A549 (cell line): ENCODE measurements around the gene RABGGTB. TPM values are rescaled to one million over a fixed set of nuclear protein-coding genes. Genes with fewer than 3 reads are reported as not detected.

Source experiments
- ATAC-seq, 2 experiments: fragments of 200-7000 bp in 1 of 2; fragments of >200 bp in 1 of 2; cut with Nextera tagmentation in 1 of 2; cut with Tn5 transposase in 1 of 2; 3 replicates each; pipeline versions ENCODE4 v1.8.0 to v1.9.1; 2018 to 2020; ENCODE audit warnings: mild to moderate bottlenecking in 1 of 2, moderate library complexity in 1 of 2
- CTCF ChIA-PET: fragments of 300-600 bp; sonication (Branson Sonifier 250); formaldehyde crosslinking; extraction: SDS; loops from one replicate; lab custom pipeline; 2021; ENCODE audit warnings: antibody characterized with exemption, inconsistent platforms; lab: Yijun Ruan, JAX
- POLR2A ChIA-PET: fragments of 350-600 bp; formaldehyde crosslinking; extraction: SDS; loops from one replicate; lab custom pipeline; 2021; ENCODE audit warnings: antibody characterized with exemption, inconsistent platforms; lab: Yijun Ruan, JAX
- DNase-seq, 2 experiments: peaks; one replicate each; pipeline versions ENCODE4 v3.0.0 to v3.0.0-alpha.2; 2011 to 2016; ENCODE audit warnings: low read depth in 1 of 2, low spot score in 1 of 2
- FAIRE-seq: peaks from 2 replicates; lab custom pipeline; 2011; peaks lifted over from hg19 to GRCh38; lab: Jason Lieb, UNC
- H3K27ac ChIP-seq, 2 experiments: fragments of >200 bp; sonication (Bioruptor Twin); formaldehyde crosslinking; 3 replicates each; pipeline ENCODE4 v1.5.1; 2016 to 2017
- H3K4me1 ChIP-seq: fragments of >200 bp; sonication (Bioruptor Twin); formaldehyde crosslinking; 3 replicates; pipeline ENCODE4 v1.6.1; 2016
- H3K4me2 ChIP-seq: fragments of >200 bp; sonication (Bioruptor Twin); formaldehyde crosslinking; 3 replicates; pipeline ENCODE4 v1.6.1; 2016
- H3K4me3 ChIP-seq: fragments of >200 bp; sonication (Bioruptor Twin); formaldehyde crosslinking; 3 replicates; pipeline ENCODE4 v1.5.1; 2016
- H3K9me3 ChIP-seq: fragments of >200 bp; sonication (Bioruptor Twin); formaldehyde crosslinking; 3 replicates; pipeline ENCODE4 v1.6.1; 2016
- CEBPB ChIP-seq, 2 experiments: fragments of >200 bp in 1 of 2; sonication (Bioruptor Twin) in 1 of 2; formaldehyde crosslinking in 1 of 2; IDR thresholded peaks; 2 replicates each; pipeline ENCODE4 v1.6.1; 2012 to 2016
- CTCF ChIP-seq: fragments of >200 bp; sonication (Bioruptor Twin); formaldehyde crosslinking; IDR thresholded peaks from 3 replicates; pipeline ENCODE4 v1.5.1; 2016
- EHMT2 ChIP-seq: fragments of 200-600 bp; sonication (generic); IDR thresholded peaks from 2 replicates; pipeline ENCODE4 v1.6.1; 2016; ENCODE audit warnings: antibody characterized with exemption, low read depth, mild to moderate bottlenecking, moderate library complexity
- ESRRA ChIP-seq: fragments of 150-350 bp; IDR thresholded peaks from 2 replicates; pipeline ENCODE4 v1.6.1; 2014; ENCODE audit warnings: mild to moderate bottlenecking, low read length, borderline replicate concordance
- FOXS1 ChIP-seq: fragments of 250-450 bp; sonication (Bioruptor Pico); IDR thresholded peaks from 2 replicates; pipeline ENCODE4 v1.5.0; 2020; ENCODE audit warnings: mild to moderate bottlenecking, moderate library complexity
- GATA3 ChIP-seq: IDR thresholded peaks from 2 replicates; pipeline ENCODE4 v1.6.1; 2012; ENCODE audit warnings: borderline replicate concordance
- HDAC2 ChIP-seq: fragments of 200-600 bp; sonication (generic); IDR thresholded peaks from 2 replicates; pipeline ENCODE4 v1.6.1; 2016
- JUN ChIP-seq, 2 experiments: fragments of >200 bp; sonication (Bioruptor Twin); formaldehyde crosslinking; IDR thresholded peaks; 2 replicates in 1 of 2; 3 replicates in 1 of 2; pipeline ENCODE4 v1.6.1; 2016 to 2017
- MAZ ChIP-seq: fragments of 150-350 bp; IDR thresholded peaks from 2 replicates; pipeline ENCODE4 v1.6.1; 2014; ENCODE audit warnings: antibody characterized with exemption, low read depth, low read length, borderline replicate concordance
- MYC ChIP-seq: IDR thresholded peaks from 2 replicates; pipeline ENCODE4 v1.6.1; 2012; ENCODE audit warnings: mild to moderate bottlenecking, inconsistent platforms, low read length, improper control_type of control experiment, borderline replicate concordance
- NFE2L2 ChIP-seq: fragments of 150-350 bp; conservative IDR thresholded peaks from 2 replicates; pipeline ENCODE4 v1.6.1; 2014; ENCODE audit warnings: low read length
- POLR2A ChIP-seq: IDR thresholded peaks from 2 replicates; pipeline ENCODE4 v1.6.1; 2012; ENCODE audit warnings: mild to moderate bottlenecking, low read length
- RAD21 ChIP-seq, 2 experiments: fragments of >200 bp in 1 of 2; sonication (Bioruptor Twin) in 1 of 2; formaldehyde crosslinking in 1 of 2; IDR thresholded peaks in 1 of 2; conservative IDR thresholded peaks in 1 of 2; 2 replicates in 1 of 2; 3 replicates in 1 of 2; pipeline ENCODE4 v1.6.1; 2012 to 2018; ENCODE audit warnings: inconsistent platforms in 1 of 2
- RNF2 ChIP-seq: fragments of 200-600 bp; sonication (generic); IDR thresholded peaks from 2 replicates; pipeline ENCODE4 v1.6.1; 2016; ENCODE audit warnings: low read depth, mild to moderate bottlenecking, antibody characterized with exemption, moderate library complexity, borderline replicate concordance
- TP53 ChIP-seq: fragments of 250-450 bp; sonication (Bioruptor Pico); IDR thresholded peaks from 2 replicates; pipeline ENCODE4 v1.5.0; 2021; ENCODE audit warnings: mild to moderate bottlenecking, moderate library complexity
- ZFP36 ChIP-seq: fragments of 450-650 bp; IDR thresholded peaks from 2 replicates; pipeline ENCODE4 v1.6.1; 2014; ENCODE audit warnings: borderline replicate concordance; ENCODE audit not compliant: partially characterized antibody
- polyA plus RNA-seq, 4 experiments: library from polyadenylated mRNA; depleted of rRNA in 3 of 4; stranded (reverse); fragments of >200 nt; fragmentation: RNase III in 1 of 4; extraction: RNeasy Plus Mini Kit Qiagen cat#74134 plus additional on column Dnase treatment in 1 of 4; gene quantifications; 2 replicates in 3 of 4; 3 replicates in 1 of 4; pipeline ENCODE4 v1.2.3, GENCODE V29; 2011 to 2017
- small RNA-seq, 6 experiments: library from RNA; depleted of rRNA; stranded (forward); fragments of <200 nt; gene quantifications; one replicate each; pipeline ENCODE3, GENCODE V24; 2012

Gene RABGGTB
- polyA plus RNA-seq, 2 of the 4 experiments (the other 2 are of a cell fraction) = 112 to 165 TPM

GRCh38 chr1:75841421-75841820, 55.4 kb downstream of the RABGGTB start:
- DNase-seq (no peak), FAIRE-seq (no peak), ATAC-seq (no peak)
- no peak for TF ChIP-seq RAD21 (conservative IDR thresholded peaks at IDR 0.05 in 1 of 2, IDR thresholded peaks at IDR 0.05 in 1 of 2)
- TF ChIP-seq MAZ = no peak
- no peak for TF ChIP-seq CTCF
- no peak for TF ChIP-seq RNF2
- TF ChIP-seq EHMT2 = no peak
- no peak for TF ChIP-seq MYC
- TF ChIP-seq JUN (IDR thresholded peaks at IDR 0.05) = no peak
- no peak for TF ChIP-seq ESRRA
- TF ChIP-seq TP53 (CRISPR knock-in tag) = no peak
- no peak for TF ChIP-seq HDAC2
- no peak for TF ChIP-seq GATA3
- no peak for TF ChIP-seq CEBPB (IDR thresholded peaks at IDR 0.05)
- no peak for TF ChIP-seq NFE2L2
- TF ChIP-seq POLR2A = no peak
- TF ChIP-seq ZFP36 = no peak
- no peak for TF ChIP-seq FOXS1
- Histone ChIP-seq H3K4me2 (no peak overlapping the region), H3K27ac (no peak overlapping the region), H3K9me3 (no peaks in the 10 kb centered on the region), H3K4me1 (no peaks in the 10 kb centered on the region), H3K4me3 (no peak overlapping the region)
- ChIA-PET POLR2A (no interaction called here), CTCF (no interaction called here)

Small RNA genes lying within 50 kb of the gene (small RNA-seq; reads per million reads assigned to genes)
- gene SNORD45A = 0 reads per million in 6 experiments
- 0 reads per million in 6 experiments for gene SNORD45B
- 0 reads per million in 6 experiments for gene SNORD45C

Other genes with a start within 250 kb of the RABGGTB start
- gene SLC44A5, start 175.1 kb upstream of the RABGGTB start, polyA plus RNA-seq (2011; rRNA removed) = 1.5 and 1.6 TPM in 2 replicates
- gene SLC44A5, start 175.1 kb upstream of the RABGGTB start, polyA plus RNA-seq (2017; fragmentation: RNase III; extraction: RNeasy Plus Mini Kit Qiagen cat#74134 plus additional on column Dnase treatment) = 0.10 to 0.16 TPM (median 0.14 TPM) in 3 replicates
- 30.4 and 45.1 TPM in 2 replicates for gene ACADM, start 61.5 kb upstream of the RABGGTB start, polyA plus RNA-seq (2011; rRNA removed)
- 42.2 to 45.4 TPM (median 42.9 TPM) in 3 replicates for gene ACADM, start 61.5 kb upstream of the RABGGTB start, polyA plus RNA-seq (2017; fragmentation: RNase III; extraction: RNeasy Plus Mini Kit Qiagen cat#74134 plus additional on column Dnase treatment)
- gene MSH4, start 10.6 kb downstream of the RABGGTB start, polyA plus RNA-seq (2011; rRNA removed) = 0.05 TPM in 1 of 2 replicates, not detected in the other
- gene MSH4, start 10.6 kb downstream of the RABGGTB start, polyA plus RNA-seq (2017; fragmentation: RNase III; extraction: RNeasy Plus Mini Kit Qiagen cat#74134 plus additional on column Dnase treatment) = 0.03 TPM in 1 of 3 replicates, not detected in the others
- gene ASB17, start 146.1 kb downstream of the RABGGTB start, polyA plus RNA-seq (2011; rRNA removed) = not detected in 2 replicates
- not detected in 3 replicates for gene ASB17, start 146.1 kb downstream of the RABGGTB start, polyA plus RNA-seq (2017; fragmentation: RNase III; extraction: RNeasy Plus Mini Kit Qiagen cat#74134 plus additional on column Dnase treatment)